22Rv1 (cell line): Measurements from ENCODE around the gene IQGAP1.

Experiments
- H3K27ac ChIP-seq: fragments of 450-650 bp; 2 replicates; pipeline ENCODE4 v1.5.1; 2017
- CTCF ChIP-seq: fragments of 450-650 bp; IDR thresholded peaks from 2 replicates; pipeline ENCODE4 v1.5.1; 2017; ENCODE audit warnings: mild to moderate bottlenecking
- ZFX ChIP-seq: fragments of 450-650 bp; IDR thresholded peaks from 2 replicates; pipeline ENCODE4 v1.6.1; 2017; ENCODE audit warnings: antibody characterized with exemption, borderline replicate concordance

Gene IQGAP1

GRCh38 chr15:90479656-90480055 is 91.6 kb downstream of the IQGAP1 start:
- TF ChIP-seq ZFX (no peak), CTCF (peak; percentile 28; the same call in 1 of the 2 replicates)
- peak overlapping the region; percentile 83 for H3K27ac ChIP-seq

GRCh38 chr15:90481023-90481422 is 93.0 kb downstream of the IQGAP1 start:
- TF ChIP-seq CTCF (no peak), ZFX (no peak)
- no peak overlapping the region for H3K27ac ChIP-seq

GRCh38 chr15:90482124-90483011 is 94.3 kb downstream of the IQGAP1 start:
- peak; percentile 77 for TF ChIP-seq CTCF
- TF ChIP-seq ZFX: no peak
- H3K27ac ChIP-seq: no peak overlapping the region

- no peak for TF ChIP-seq CTCF
- no peak for TF ChIP-seq ZFX
- no peak overlapping the region for H3K27ac ChIP-seq
Measured at GRCh38 chr15:90483012-90483307, 94.9 kb downstream of the IQGAP1 start.

GRCh38 chr15:90483637-90484036 is 95.6 kb downstream of the IQGAP1 start:
- TF ChIP-seq CTCF (no peak), ZFX (no peak)
- no peak overlapping the region for H3K27ac ChIP-seq

GRCh38 chr15:90487186-90487585 is 99.1 kb downstream of the IQGAP1 start:
- H3K27ac ChIP-seq: no peak overlapping the region
- TF ChIP-seq ZFX: no peak
- no peak for TF ChIP-seq CTCF

GRCh38 chr15:90489514-90489913 is 101.5 kb downstream of the IQGAP1 start:
- no peak overlapping the region for H3K27ac ChIP-seq
- TF ChIP-seq ZFX: no peak
- TF ChIP-seq CTCF: no peak
